Measurements from ENCODE around the gene FIP1L1.

The FIP1L1 gene

GRCh38 chr4:53476232-53477037 is 99.0 kb downstream of the FIP1L1 start:
- no peak for DNase-seq

GRCh38 chr4:53477038-53477565 is 99.7 kb downstream of the FIP1L1 start:
- no peak for DNase-seq

- no peak for DNase-seq
Observed at GRCh38 chr4:53477636-53478035, 100.2 kb downstream of the FIP1L1 start.

- no peak for DNase-seq
Observed at GRCh38 chr4:53478671-53479456, 101.4 kb downstream of the FIP1L1 start.

- no peak for DNase-seq
Observed at GRCh38 chr4:53479736-53480525, 102.5 kb downstream of the FIP1L1 start.

GRCh38 chr4:53480909-53481308 is 103.5 kb downstream of the FIP1L1 start:
- no peak for DNase-seq

GRCh38 chr4:53481586-53481985 is 104.1 kb downstream of the FIP1L1 start:
- no peak for DNase-seq

GRCh38 chr4:53483250-53483649 is 105.8 kb downstream of the FIP1L1 start:
- DNase-seq: no peak

GRCh38 chr4:53484911-53485657 is 107.6 kb downstream of the FIP1L1 start:
- no peak for DNase-seq

GRCh38 chr4:53485658-53486040 is 108.2 kb downstream of the FIP1L1 start:
- no peak for DNase-seq

GRCh38 chr4:53487766-53488165 is 110.3 kb downstream of the FIP1L1 start:
- no peak for DNase-seq

GRCh38 chr4:53489279-53489889 is 111.9 kb downstream of the FIP1L1 start:
- no peak for DNase-seq

- DNase-seq: peak; percentile 15
Observed at GRCh38 chr4:53490161-53490956, 112.9 kb downstream of the FIP1L1 start.

- peak; percentile 9 for DNase-seq
Observed at GRCh38 chr4:53490965-53491622, 113.7 kb downstream of the FIP1L1 start.

- DNase-seq: no peak
Observed at GRCh38 chr4:53494851-53495250, 117.4 kb downstream of the FIP1L1 start.

GRCh38 chr4:53497487-53498244 is 120.2 kb downstream of the FIP1L1 start:
- peak; percentile 23 for DNase-seq

GRCh38 chr4:53498706-53499105 is 121.3 kb downstream of the FIP1L1 start:
- DNase-seq: no peak

GRCh38 chr4:53499791-53500190 is 122.3 kb downstream of the FIP1L1 start:
- DNase-seq: no peak

GRCh38 chr4:53500546-53500945 is 123.1 kb downstream of the FIP1L1 start:
- DNase-seq: peak; percentile 5
